Hepatocyte (in vitro differentiated cells): ENCODE results near the gene MYH11. TPM values are rescaled to one million over a fixed set of nuclear protein-coding genes. Genes with fewer than 3 reads are reported as not detected.

Experiments used
- DNase-seq: peaks from one replicate; pipeline ENCODE4 v3.0.0-alpha.2; 2016; ENCODE audit warnings: low spot score
- H2AFZ ChIP-seq: fragments of 200-600 bp; sonication (generic); 2 replicates; pipeline ENCODE4 v1.6.0; 2016; ENCODE audit warnings: antibody characterized with exemption, mild to moderate bottlenecking
- H3K27ac ChIP-seq: fragments of 200-600 bp; sonication (generic); 2 replicates; pipeline ENCODE4 v1.5.1; 2016; ENCODE audit warnings: mild to moderate bottlenecking
- H3K27me3 ChIP-seq: fragments of 200-600 bp; sonication (generic); 2 replicates; pipeline ENCODE4 v1.6.1; 2016
- H3K36me3 ChIP-seq: fragments of 200-600 bp; sonication (generic); replicated peaks from 2 replicates; pipeline ENCODE4 v1.5.1; 2016; ENCODE audit warnings: low read depth; ENCODE audit not compliant: insufficient read depth
- H3K4me1 ChIP-seq: fragments of 200-600 bp; sonication (generic); 2 replicates; pipeline ENCODE4 v1.5.1; 2016; ENCODE audit warnings: mild to moderate bottlenecking, moderate library complexity; ENCODE audit not compliant: insufficient read depth
- H3K4me2 ChIP-seq: fragments of 200-600 bp; sonication (generic); 2 replicates; pipeline ENCODE4 v1.6.0; 2016
- H3K4me3 ChIP-seq: fragments of 200-600 bp; sonication (generic); 2 replicates; pipeline ENCODE4 v1.5.1; 2016; ENCODE audit warnings: mild to moderate bottlenecking
- H3K79me2 ChIP-seq: fragments of 200-600 bp; sonication (generic); 2 replicates; pipeline ENCODE4 v1.6.0; 2017; ENCODE audit warnings: mild to moderate bottlenecking
- H3K9me2 ChIP-seq: fragments of 200-600 bp; sonication (generic); replicated peaks from 2 replicates; pipeline ENCODE4 v1.6.0; 2017; ENCODE audit warnings: mild to moderate bottlenecking; ENCODE audit not compliant: insufficient read depth
- H3K9me3 ChIP-seq: fragments of 200-600 bp; sonication (generic); 2 replicates; pipeline ENCODE4 v1.5.1; 2016; ENCODE audit warnings: low read depth, mild to moderate bottlenecking
- H4K20me1 ChIP-seq: fragments of 200-600 bp; sonication (generic); 2 replicates; pipeline ENCODE4 v1.6.0; 2016; ENCODE audit warnings: mild to moderate bottlenecking; ENCODE audit not compliant: insufficient read depth, poor library complexity, severe bottlenecking
- CTCF ChIP-seq: fragments of 200-600 bp; sonication (generic); IDR thresholded peaks from 2 replicates; pipeline ENCODE4 v1.5.1; 2016; ENCODE audit warnings: antibody characterized with exemption, mild to moderate bottlenecking; ENCODE audit not compliant: poor library complexity
- EZH2 ChIP-seq: fragments of 200-600 bp; sonication (generic); IDR thresholded peaks from 2 replicates; pipeline ENCODE4 v1.6.1; 2016; ENCODE audit warnings: antibody characterized with exemption, mild to moderate bottlenecking, borderline replicate concordance
- EZH2phosphoT487 ChIP-seq: fragments of 200-600 bp; sonication (generic); IDR thresholded peaks from one replicate; pipeline ENCODE4 v1.6.1; 2018; ENCODE audit warnings: antibody characterized with exemption, mild to moderate bottlenecking, low read depth, moderate library complexity; ENCODE audit not compliant: unreplicated experiment, severe bottlenecking
- WGBS: methylation state at CpG from one replicate; pipeline ENCODE4 v1.1.6; 2016; ENCODE audit warnings: low lambda C conversion rate; ENCODE audit errors: missing lambda C conversion rate; 5-methylcytosine and 5-hydroxymethylcytosine counted together
- polyA plus RNA-seq: library from polyadenylated mRNA; unstranded; fragments of >200 nt; fragmentation: Nextera tagmentation; extraction: Ambion mirVana; gene quantifications from 2 replicates; pipeline ENCODE4 v1.2.1, GENCODE V29; 2016
- total RNA-seq: library from RNA; depleted of rRNA; stranded (reverse); fragments of >200 nt; gene quantifications from 2 replicates; pipeline ENCODE4 v1.2.3, GENCODE V29; 2014

Gene MYH11
- total and polyA plus RNA-seq, 2 experiments from 2014 or later: 0.59 to 5.9 TPM

GRCh38 chr16:15900901-15901500 is 44.2 kb upstream of the MYH11 start:
- WGBS: 89% methylated on average over 6 of the region's 6 CpGs
- Histone ChIP-seq H3K4me2 (no peak overlapping the region), H3K36me3 (no peaks in the 10 kb centered on the region), H3K4me3 (no peak overlapping the region), H3K9me3 (no peaks in the 10 kb centered on the region), H3K9me2 (no peaks in the 10 kb centered on the region), H3K27me3 (no peaks in the 10 kb centered on the region), H3K79me2 (no peaks in the 10 kb centered on the region), H3K4me1 (no peaks in the 10 kb centered on the region), H4K20me1 (no peaks in the 10 kb centered on the region), H3K27ac (no peak overlapping the region), H2AFZ (no peak overlapping the region)
- DNase-seq: no peak
- TF ChIP-seq CTCF (no peak), EZH2 (no peak), EZH2phosphoT487 (no peak)

- Histone ChIP-seq H2AFZ (no peak overlapping the region), H3K4me1 (no peaks in the 10 kb centered on the region), H3K9me3 (no peaks in the 10 kb centered on the region), H3K36me3 (no peaks in the 10 kb centered on the region), H4K20me1 (no peaks in the 10 kb centered on the region), H3K27me3 (no peaks in the 10 kb centered on the region), H3K27ac (no peak overlapping the region), H3K9me2 (no peaks in the 10 kb centered on the region), H3K4me3 (no peak overlapping the region), H3K79me2 (no peaks in the 10 kb centered on the region), H3K4me2 (no peak overlapping the region)
- DNase-seq: no peak
- TF ChIP-seq EZH2: no peak
- TF ChIP-seq EZH2phosphoT487: no peak
- TF ChIP-seq CTCF: no peak
- 100% methylated on average over 3 of the region's 3 CpGs for WGBS
Observed at GRCh38 chr16:15900357-15900756, 43.5 kb upstream of the MYH11 start.

- Histone ChIP-seq H3K27me3 (no peaks in the 10 kb centered on the region), H3K36me3 (no peaks in the 10 kb centered on the region), H3K79me2 (no peaks in the 10 kb centered on the region), H3K9me2 (no peaks in the 10 kb centered on the region), H3K4me1 (no peaks in the 10 kb centered on the region), H2AFZ (no peak overlapping the region), H3K27ac (peak overlapping the region; percentile 55), H4K20me1 (no peaks in the 10 kb centered on the region), H3K4me2 (peak overlapping the region; percentile 7), H3K4me3 (no peak overlapping the region), H3K9me3 (no peaks in the 10 kb centered on the region)
- 45% methylated on average over 9 of the region's 9 CpGs for WGBS
- DNase-seq: peak; percentile 79
- TF ChIP-seq EZH2: no peak
Observed at GRCh38 chr16:15899538-15900100, 42.8 kb upstream of the MYH11 start.

- WGBS: 94% methylated on average over 6 of the region's 6 CpGs
- Histone ChIP-seq H4K20me1 (no peaks in the 10 kb centered on the region), H3K4me3 (no peak overlapping the region), H3K9me2 (no peaks in the 10 kb centered on the region), H3K9me3 (no peaks in the 10 kb centered on the region), H3K4me2 (no peak overlapping the region), H3K36me3 (no peaks in the 10 kb centered on the region), H2AFZ (no peak overlapping the region), H3K79me2 (no peaks in the 10 kb centered on the region), H3K27me3 (no peaks in the 10 kb centered on the region), H3K4me1 (no peaks in the 10 kb centered on the region), H3K27ac (no peak overlapping the region)
- no peak for TF ChIP-seq EZH2phosphoT487
- TF ChIP-seq CTCF: no peak
- TF ChIP-seq EZH2: no peak
- no peak for DNase-seq
Observed at GRCh38 chr16:15898654-15899053, 41.8 kb upstream of the MYH11 start.
